GM21390 (cell line): Measurements from ENCODE around the gene HTRA1.

Experiments
- ATAC-seq: cut with Tn5 transposase; IDR thresholded peaks from one replicate; pipeline ENCODE4 v1.9.1; 2021; ENCODE audit not compliant: unreplicated experiment

Gene HTRA1

DNA sequence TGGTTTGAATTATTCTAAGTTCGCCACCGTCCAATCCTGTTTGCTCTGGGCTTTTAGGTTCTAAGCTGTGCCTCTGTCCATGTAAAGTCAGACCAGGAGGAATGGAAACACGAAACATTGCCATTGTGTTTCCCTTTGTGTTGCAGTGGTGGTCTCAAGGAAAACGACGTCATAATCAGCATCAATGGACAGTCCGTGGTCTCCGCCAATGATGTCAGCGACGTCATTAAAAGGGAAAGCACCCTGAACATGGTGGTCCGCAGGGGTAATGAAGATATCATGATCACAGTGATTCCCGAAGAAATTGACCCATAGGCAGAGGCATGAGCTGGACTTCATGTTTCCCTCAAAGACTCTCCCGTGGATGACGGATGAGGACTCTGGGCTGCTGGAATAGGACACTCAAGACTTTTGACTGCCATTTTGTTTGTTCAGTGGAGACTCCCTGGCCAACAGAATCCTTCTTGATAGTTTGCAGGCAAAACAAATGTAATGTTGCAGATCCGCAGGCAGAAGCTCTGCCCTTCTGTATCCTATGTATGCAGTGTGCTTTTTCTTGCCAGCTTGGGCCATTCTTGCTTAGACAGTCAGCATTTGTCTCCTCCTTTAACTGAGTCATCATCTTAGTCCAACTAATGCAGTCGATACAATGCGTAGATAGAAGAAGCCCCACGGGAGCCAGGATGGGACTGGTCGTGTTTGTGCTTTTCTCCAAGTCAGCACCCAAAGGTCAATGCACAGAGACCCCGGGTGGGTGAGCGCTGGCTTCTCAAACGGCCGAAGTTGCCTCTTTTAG is 52.9 kb downstream of the HTRA1 start:
- no peak for ATAC-seq

DNA sequence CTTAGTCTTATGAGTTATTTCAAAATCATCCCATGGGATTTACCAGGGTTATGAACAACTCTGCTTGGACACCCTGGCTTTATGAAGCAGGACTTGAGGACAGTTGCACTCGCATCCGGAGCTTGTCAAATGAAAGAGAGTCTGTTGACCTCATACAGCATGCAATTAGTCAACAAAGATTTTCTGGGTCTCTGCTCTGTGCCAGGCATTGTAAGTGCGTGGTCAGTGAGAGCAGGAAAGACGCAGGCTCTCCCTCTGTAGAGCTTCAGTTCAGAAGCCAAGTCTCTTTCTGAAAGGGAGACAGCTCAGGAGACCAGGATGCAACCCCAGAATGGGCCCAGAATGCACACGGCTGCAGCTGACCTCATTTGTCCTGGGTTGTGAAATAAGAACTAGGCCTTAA is 53.7 kb downstream of the HTRA1 start:
- ATAC-seq: no peak

DNA sequence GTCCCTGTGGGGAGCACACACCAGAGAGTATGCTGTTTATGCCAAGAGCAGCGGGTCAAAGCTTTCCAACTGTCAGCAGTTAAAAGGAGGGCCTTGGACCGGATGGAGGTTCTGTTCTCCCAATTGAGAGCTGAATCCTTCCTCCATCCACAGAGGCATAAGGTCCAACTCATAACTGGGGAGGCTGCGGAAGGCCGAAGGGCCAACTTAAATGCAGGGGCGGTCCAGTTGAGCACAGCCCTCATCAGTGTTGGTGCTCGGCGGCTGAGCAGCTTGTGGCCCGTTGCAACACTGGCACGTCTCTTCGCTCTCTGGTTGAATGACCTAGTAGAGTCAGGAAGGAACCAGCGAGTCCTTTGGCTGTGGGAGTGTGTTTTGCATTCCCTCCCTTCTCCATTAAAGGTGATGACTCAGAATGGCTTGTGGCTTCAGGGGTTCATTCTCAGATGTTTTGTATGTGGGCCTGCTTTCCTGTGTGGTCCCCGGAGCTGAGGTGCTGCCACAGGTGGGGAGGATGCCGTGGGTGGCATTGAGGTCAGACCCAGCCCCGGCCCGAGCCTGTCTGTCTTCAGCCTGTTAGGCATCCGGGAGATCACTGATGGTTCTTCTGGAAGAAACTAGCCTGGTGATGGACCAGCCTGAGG is 54.4 kb downstream of the HTRA1 start:
- ATAC-seq: no peak

DNA sequence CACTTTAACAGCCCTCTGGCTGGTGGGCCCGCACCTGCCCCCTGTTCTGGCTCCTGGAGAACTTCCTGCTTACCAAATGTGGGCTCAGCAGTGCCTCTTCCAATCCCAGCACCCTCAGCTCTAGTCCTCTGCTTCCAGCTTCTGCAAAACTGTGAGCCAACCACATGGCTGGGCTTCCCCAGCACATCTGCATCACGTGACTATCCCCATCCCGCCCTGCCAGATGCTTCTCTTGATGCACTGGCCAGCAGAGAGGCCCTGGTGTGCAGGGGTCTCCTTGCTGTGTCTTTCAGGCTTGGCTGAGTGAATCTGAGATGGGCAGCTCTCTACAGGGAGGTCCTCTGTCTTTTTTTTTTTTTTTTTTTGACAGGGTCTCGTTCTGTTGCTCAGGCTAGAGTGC is 55.4 kb downstream of the HTRA1 start:
- ATAC-seq: no peak

DNA sequence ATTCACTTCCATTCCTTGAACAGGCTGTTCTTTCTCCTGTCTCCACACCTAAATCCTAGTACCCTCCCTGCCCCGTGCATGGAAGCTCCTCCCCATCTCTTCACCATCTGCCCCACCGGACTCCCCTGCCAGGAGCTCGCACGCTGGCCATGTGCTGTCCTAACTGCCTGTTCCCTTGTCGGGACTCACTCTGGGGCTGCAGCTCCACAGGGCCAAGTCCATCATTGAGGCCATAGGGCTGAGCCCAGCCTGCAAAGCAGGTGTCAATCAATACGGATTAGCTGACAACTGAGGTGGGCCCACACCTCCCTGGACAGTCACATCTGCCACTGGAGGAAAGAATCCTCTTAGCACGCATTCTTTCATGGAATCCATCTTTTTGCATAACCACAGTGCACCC is 57.8 kb downstream of the HTRA1 start:
- ATAC-seq: no peak

DNA sequence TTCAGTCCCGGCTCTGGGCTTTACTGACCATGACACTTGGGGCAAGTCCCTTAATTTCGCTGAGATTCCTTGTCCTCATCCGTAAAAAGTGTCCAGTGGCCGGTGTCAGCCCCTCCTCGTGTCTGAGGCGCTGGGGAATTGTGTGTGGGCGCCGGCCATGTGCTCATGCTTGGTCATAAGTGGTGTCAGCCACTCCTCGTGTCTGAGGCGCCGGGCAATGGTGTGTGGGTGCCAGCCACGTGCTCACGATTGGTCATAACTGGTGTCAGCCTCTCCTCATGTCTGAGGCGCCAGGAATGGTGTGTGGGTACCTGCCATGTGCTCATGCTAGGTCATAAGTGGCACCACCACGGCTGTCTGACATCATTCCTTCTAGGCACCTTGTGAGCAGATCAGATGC is 58.5 kb downstream of the HTRA1 start:
- no peak for ATAC-seq

DNA sequence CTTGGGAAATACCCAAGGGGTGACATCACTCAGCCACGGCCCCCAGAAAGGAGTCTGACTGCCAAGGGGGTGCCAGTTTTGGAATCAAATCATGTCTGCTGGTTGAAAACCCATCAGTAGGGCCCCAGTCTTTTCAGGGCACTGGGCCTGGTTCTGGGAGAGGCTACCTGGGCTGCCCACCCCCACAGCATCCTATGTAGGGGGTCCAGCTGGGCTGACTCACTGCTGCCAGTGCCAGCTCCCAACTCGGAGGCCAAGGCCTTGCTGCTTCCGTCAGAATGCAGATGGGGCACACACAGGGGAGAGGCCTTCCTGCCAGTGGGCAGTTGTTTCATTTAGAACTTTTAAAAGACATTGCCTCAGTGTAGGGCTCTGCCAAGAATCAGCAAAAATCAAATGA is 59.7 kb downstream of the HTRA1 start:
- no peak for ATAC-seq

DNA sequence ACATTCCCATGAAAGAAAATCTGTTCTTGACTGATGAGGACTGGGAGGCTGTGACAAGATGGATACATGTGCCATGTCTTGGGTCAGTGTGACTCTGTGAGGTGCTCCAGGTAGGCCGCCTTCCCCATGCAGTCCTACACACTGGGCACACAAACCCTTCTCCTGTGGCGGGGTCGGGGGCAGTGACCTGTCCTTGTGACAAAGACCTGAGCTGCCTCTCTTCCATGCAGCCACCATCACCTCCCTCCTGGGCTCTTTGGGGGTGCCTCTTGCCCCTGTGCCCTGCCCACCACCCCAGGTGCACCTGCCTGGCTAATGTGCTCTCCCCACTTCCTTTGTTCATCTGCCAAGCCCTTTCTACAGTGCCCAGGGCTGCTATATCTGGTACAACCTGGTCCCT is 63.5 kb downstream of the HTRA1 start:
- ATAC-seq: no peak

DNA sequence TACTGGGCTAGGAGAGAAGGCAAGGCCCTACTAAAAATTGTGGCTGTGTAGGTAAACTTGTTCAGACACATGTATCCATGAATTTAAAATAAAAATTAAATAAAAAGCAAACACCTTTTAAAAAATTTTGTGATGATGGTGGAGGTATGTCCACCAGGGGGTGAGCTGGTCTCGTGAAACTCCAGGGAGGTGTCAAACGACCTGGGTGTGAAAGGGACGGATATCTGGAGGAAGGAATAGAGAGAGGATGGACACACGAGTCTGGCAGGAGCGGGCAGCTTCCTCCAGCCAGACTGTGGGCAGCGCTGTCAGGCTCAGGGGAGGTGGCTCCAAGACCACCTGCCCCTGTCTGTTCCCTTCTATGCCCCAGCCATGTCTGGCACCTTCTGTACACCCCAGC is 64.4 kb downstream of the HTRA1 start:
- no peak for ATAC-seq

DNA sequence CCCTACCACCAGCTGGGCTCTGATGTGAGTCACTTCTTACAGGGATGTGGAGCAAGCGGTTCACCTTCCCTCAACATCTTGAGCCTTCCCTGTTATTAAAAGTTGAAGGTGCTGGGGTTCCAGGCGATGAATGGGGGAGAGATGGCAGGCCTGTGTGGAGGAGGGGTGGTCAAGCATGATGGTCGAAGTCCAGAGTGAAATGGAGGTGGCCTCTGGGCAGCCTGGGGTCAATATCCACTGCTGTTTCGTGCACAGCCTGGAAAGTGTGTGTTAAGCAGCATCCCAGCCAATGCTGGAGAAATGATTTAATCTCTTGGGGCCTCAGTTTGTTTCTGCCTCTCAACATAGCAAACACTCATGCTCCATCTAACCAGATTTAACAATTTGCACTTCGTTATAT is 65.5 kb downstream of the HTRA1 start:
- no peak for ATAC-seq

DNA sequence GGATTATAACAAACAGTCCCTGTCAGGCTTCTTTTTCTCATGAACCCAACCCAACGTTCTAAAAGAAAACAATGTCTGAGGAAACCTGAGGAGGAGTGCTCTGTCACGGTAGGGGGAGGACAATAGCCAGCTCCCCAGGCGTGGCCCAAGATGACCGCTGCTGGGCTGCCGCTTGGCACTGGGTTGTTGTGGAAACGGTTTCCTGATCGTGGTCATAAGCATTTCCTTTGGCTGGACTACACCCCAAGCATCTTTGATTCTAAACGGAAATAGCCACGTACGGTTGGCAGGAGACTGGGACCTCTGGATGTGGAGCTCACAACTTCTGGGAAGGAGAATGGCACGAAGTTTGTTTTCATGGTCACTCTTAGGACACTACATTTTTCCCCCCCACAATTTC is 68.8 kb downstream of the HTRA1 start:
- ATAC-seq: no peak

DNA sequence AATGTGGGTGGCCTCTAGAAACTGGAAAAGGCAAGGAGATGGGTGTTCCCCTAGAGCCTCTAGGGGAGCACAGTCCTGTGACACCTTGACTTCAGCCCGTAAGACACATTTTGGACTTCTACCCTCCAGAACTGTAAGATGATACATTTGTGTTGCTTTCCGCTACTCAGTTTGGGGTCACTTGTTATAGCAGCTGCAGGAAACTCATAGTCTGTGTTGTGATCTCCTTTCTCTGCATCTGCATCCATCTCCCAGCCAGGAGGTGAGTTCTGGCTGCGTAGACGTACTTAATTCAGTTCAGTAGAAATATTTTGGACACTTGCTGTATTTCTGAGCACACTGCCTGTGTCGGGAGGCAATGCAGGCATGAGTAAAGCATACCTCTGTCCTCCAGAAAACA is 69.9 kb downstream of the HTRA1 start:
- no peak for ATAC-seq

DNA sequence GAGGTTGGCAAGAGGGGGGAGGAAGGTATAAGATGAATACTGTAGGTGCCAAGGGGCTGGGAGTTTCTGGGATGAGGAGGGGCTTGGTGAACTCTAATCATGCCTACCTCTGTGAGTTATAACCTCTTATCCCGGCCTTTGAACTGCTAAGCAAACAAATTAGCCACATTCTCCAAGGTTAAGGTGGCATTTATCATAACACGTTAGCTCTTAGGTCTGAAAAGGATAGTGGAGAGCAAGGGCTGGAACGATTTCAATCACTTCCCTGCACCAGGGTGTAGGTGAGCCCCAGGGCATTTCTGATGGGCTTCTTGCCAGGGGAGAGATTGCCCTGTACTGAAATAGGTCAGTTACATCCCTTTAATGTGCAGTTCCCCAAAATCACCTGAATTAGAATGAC is 70.6 kb downstream of the HTRA1 start:
- ATAC-seq: no peak

DNA sequence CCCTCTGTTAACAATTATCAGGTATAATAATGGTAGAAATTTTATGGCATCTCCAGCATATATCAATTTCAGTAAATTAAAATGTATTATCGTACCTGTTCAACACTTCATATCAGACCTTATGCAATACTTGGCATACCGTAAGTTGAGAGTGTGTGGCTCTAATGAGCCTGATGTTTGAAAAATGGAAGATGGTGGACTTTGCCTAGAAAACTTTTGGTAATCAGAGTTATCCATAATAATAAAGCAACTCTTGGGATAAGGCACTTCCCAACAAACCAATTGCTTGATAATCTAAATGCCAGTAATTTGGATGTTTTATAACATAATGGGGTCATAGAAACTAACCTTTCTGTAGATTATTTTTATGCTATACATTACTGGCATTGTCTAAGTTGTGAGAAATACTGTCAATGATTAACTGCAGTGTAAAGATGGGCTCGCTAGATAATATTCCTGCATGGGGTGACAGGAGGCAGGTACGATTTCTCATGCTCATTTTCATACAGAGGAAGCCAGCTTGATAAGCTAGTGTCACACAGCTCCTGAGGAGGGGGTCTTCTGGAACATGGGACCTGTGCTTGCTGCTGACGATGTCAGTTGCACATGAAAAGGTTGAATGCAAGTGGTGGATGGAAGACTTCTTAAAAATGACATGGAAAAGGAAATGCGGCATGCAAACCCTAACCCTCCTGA is 71.4 kb downstream of the HTRA1 start:
- no peak for ATAC-seq

DNA sequence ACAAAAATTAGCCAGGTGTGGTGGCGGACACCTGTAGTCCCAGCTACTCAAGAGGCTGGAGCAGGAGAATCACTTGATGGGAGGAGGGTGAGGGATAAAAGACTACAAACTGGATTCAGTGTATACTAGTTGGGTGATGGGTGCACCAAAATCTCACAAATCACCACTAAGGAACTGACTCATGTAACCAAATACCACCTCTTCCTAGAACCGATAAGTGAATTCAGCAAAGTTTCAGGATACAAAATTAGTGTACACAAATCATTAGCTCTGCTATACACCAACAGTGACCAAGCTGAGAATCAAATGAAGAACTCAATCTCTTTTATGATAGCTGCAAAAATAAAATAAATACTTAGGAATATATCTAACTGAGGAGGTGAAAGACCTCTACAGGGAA is 76.2 kb downstream of the HTRA1 start:
- ATAC-seq: no peak

DNA sequence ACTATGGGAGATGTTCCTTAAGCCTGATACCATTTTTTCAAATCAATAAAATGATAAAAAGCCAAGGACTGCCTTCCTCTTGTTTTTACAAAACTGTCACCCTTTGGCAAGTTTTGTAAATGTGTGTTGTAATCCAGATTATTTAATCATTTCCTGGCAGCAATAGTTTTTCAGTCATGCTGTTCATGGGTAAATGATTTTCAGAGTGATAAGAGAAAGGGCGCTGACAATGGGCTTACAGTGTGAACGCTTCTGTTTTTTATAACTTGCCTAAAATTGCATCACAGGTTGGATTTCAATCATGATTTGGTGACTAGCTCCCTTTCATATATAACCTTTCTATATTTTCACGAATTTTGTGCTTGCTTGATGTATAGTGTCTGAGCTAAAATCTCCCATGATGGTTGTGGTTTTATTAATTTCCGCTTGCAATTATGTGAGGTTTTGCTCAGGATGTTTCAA is 80.2 kb downstream of the HTRA1 start:
- no peak for ATAC-seq

DNA sequence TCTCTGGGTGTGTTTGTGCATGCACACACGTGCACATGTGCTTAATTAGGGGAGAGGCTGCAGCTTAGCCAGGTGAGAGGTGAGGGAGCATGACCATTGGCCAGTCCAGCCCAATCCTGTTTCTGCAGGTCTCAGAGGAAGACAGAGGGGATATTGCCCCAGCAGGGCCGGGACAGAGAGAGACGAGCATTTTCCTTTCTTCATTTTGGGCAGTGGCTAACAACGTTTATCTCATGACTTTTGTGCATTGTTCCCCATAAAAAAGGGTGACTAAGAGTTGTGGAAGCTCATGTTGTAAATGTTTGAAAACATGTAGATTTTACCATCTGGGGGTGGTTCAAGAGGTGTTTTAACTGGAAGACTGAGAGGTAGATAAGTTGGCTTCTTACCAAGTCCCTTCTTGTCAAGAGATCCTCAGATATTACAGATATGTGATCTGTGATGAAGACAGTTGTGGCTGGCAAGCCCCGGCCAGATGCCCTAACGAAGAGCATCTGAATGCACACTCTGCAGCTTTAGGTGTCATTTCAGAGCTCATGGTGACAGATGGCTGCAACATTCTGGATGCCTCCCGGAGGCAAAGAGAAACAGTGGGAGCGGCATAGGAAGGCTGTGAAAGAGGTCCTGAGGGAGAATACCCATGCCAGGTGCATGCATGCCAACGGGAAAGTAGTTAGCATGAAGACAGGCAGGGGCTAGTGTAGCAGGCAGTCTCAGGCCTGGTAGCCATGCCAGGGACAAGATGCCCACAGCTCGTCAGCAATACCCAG is 82.5 kb downstream of the HTRA1 start:
- no peak for ATAC-seq

DNA sequence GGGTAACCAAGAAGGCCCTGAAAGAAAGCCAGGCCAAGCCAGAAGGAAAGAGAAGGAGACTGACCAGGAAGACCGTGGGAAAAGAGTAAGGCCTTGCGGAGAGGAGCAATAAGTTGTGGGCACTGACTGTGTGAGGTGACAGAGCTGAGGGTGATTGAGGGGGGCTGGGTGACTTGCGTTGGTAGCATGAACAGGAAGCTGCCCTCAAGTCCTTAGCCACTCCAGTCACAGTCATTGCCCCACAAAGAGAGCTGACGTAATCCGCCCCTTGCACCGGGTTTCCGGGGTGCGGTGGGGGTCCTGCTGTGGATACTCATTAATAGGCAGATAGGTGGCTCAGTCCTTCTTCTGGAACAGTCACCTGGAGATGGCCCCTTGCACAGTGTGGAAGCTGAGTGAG is 83.1 kb downstream of the HTRA1 start:
- ATAC-seq: no peak

DNA sequence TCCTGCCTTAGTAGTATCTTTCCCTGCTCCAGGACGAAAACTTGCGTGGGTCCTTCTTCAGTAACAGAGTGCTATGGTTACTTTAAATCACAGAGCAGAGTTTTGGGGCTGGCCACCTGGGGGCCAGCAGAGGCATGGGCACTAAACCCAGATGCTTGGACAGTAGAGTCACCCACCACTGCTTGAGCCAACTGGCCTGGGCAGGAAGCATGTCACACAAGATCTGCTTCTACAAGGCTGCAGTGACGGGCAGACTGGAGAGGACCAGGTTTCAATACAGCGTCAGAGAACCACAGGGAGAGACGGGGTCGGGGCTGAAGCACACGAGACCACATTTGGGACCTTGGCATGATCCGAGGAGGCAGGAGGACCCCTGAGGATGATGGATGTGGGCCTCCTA is 84.9 kb downstream of the HTRA1 start:
- ATAC-seq: no peak

DNA sequence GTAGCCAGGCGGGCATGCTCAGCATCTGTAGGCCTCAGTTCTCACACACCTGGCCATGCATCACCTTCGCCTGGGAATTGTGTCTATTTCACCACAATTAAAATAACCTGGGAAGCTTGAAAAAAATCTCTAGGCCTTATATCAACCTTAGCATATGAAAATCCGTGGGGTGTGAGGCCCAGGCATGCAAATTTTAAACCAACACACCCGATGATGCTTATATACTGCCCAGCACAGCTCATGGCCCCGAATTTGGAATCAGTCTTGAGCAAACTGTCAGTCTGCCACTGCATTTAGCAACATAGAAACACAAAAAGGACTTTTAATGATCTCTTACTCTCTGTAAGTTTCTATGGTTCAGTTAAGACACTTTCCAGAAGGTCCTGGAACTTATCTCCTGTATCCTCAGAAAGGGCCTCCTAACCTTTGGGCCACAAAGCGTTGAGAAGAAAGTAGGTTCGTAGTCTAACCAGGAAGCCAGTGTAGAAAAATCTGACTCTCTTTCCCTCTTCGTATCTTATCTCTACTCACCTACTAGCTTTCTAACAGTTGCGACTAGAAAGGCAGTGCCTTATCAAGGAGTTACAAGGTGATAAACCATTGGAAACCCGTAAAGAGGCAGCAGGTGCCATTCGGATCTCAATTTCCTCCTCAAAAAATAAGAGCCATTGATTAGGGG is 87.2 kb downstream of the HTRA1 start:
- ATAC-seq: no peak

DNA sequence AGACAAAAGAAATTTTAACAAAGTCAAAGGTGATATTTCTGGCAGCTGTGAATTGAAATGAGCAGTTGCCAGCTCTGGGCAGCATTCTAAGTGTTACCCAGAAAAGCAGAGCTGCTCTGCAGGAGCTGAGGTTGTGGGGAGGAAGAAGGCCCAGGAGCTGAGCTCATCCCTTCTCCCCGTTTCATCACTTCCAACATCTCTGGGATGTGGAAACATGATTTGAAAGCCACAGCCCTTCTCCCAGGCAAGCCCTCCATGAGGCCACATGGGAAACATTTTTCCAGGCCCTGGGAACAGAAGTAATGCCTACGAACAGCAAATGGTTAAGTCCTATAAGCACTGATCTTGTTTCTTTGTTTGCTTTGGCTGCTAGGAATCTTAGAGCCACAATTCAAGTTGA is 88.3 kb downstream of the HTRA1 start:
- no peak for ATAC-seq
